MV-4-11 (cell line): ENCODE data around the gene TFCP2.
"Not testable (repeated sequence)": the region's sequence is repeated elsewhere in the genome, so short reads cannot be mapped to it uniquely, and the experiment has no call there.

Source experiments
- DNase-seq: peaks from one replicate; lab custom pipeline; 2025; lab: John Stamatoyannopoulos, UW

TFCP2 gene

DNA sequence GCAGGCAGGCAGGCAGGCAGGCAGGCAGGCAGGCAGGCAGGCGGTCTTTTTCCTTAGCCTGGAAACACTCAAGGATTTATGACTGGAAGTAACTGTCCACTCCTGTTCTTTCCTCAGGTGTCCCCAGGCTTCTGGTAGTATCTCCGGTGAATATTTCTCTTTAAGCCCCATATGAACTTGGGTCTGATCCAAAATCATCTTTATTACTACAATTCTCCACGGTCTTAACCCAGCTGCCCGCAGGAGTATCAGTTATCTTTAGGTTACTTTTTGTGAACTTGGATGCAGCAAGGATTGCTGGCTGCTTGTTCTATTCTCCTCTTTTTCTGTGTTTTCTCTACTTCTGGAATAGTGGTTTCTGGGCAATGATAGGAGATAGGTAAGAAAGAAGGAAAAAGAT lies 92.8 kb downstream of the TFCP2 start:
- no peak for DNase-seq

- DNase-seq: not testable (repeated sequence)
Measured at GRCh38 chr12:51078866-51079265, 94.1 kb downstream of the TFCP2 start.

DNA sequence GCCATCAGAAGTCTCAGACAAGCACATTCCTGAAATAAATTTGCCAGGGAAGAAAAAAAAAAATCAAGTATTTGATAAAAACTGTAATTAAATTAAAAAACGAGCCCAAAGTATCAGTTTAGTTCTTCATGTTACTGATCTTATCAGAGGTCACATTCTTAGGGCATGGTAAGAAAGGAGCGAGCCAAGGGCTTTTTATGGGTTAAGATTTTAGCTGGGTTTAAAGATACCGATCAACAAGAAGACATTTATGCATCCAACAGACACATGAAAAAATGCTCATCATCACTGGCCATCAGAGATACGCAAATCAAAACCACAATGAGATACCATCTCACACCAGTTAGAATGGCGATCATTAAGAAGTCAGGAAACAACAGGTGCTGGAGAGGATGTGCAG lies 94.6 kb downstream of the TFCP2 start:
- DNase-seq: not testable (repeated sequence)

GRCh38 chr12:51077930-51078329 lies 95.0 kb downstream of the TFCP2 start:
- no peak for DNase-seq

GRCh38 chr12:51076236-51076930 lies 96.6 kb downstream of the TFCP2 start:
- DNase-seq: no peak

DNA sequence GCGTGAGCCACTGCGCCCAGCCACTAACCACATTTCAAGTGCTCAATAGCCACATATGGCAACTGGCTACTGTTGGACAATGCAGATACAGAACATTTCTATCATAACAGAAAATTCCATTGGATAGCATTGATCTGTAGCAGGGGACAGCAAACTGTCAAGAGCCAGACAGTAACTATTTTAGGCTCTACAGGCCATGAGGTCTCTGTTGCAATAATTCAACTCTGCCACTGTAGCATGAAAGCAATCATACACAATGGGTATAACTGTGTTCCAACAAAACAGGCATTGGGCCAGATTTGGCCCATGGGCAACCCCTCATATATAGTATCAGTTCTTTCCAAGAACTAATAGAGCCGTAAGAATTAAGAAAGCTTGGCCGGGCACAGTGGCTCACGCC lies 97.5 kb downstream of the TFCP2 start:
- peak; percentile 77 for DNase-seq

- no peak for DNase-seq
Measured at GRCh38 chr12:51071663-51072062, 101.3 kb downstream of the TFCP2 start.

- DNase-seq: peak; percentile 79
Measured at GRCh38 chr12:51070004-51070403, 102.9 kb downstream of the TFCP2 start.

GRCh38 chr12:51067771-51068170 lies 105.2 kb downstream of the TFCP2 start:
- DNase-seq: no peak

GRCh38 chr12:51067229-51067628 lies 105.7 kb downstream of the TFCP2 start:
- no peak for DNase-seq

DNA sequence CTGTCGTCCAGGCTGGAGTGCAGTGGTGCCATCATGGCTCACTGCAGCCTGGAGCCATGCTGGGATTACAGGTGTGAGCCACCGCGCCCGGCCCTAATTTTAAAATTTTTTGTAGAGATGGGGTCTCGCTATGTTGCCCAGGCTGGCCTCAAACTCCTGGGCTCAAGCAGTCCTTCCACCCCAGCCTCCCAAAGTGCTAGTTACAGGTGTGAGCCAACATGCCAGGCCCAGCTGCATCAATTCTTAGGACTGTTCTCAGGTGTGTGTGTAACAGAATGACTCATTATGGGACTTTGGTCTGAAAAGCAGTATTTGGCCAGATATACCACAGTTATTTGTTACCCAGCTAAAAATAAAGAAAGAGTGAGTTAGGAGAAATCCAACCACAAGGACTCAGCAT lies 107.4 kb downstream of the TFCP2 start:
- no peak for DNase-seq

- DNase-seq: no peak
Measured at GRCh38 chr12:51062631-51063397, 110.1 kb downstream of the TFCP2 start.

DNA sequence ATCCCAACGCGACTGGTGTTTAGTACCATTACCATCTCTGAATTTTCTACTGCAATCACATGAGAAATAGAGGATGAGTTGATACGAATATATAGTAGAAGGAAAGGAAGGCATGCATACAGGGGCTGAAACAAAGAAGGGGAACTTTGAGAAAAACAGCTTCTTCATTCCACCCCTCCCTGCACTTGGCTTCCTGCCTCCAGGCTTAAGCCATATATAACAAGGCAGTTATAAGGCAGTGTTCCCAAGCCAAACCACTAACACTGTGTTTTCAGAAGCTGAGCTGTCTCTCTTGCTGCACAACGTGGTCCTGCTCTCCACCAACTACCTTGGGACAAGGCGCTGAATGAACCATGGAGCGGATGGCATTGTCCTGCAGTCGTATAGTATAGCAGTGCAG lies 113.8 kb downstream of the TFCP2 start:
- peak; percentile 60 for DNase-seq

GRCh38 chr12:51056242-51056641 lies 116.7 kb downstream of the TFCP2 start:
- DNase-seq: peak; percentile 91

DNA sequence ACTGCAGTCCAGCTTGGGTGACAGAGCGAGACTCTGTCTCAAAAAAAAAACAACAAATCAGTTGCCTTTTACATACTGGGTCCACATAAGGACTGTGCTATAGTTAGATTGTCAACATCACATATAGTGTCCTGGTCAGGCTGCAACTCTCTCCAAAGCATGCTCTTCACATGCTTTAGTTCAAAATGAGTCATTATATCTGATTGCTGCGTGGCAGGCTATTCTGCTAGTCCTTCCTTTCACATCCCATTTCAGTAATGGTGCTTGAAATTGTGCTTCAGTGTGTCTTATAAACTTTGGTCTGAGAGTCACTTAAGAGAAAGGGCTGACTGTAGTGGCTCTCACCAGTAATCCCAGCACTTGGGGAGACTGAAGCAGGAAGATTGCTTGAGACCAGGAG lies 117.9 kb downstream of the TFCP2 start:
- peak; percentile 65 for DNase-seq

- no peak for DNase-seq
Measured at GRCh38 chr12:51051787-51052186, 121.1 kb downstream of the TFCP2 start.

DNA sequence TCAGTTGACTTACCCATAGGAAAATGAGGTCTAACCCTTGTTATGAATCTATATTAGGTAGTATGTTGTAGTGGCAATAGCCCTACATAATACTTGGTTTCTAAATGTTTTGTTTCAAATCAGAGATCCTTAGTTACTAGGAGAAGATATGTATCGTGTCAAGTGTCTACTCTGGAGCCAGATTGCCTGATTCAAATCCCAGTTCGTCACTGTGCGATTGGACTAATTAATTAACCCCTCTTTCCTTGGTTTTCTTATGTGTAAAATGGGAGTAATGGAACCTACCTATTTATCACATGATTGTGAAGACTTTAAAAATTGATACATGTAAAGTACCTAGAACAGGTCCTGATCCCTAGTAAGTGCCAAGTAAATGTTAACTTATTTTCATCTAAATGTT lies 123.4 kb downstream of the TFCP2 start:
- DNase-seq: no peak

- DNase-seq: no peak
Measured at GRCh38 chr12:51048661-51049251, 124.2 kb downstream of the TFCP2 start.

GRCh38 chr12:51047655-51048540 lies 125.0 kb downstream of the TFCP2 start, which contains the start of gene LETMD1:
TSS of gene LETMD1 (plus strand) at chr12:51048327. CDS start at chr12:51048357, 30 bp downstream.
- DNase-seq: peak; percentile 99
